ENCODE data around the gene TXN.

- no peak for TF ChIP-seq CTCF (IDR thresholded peaks at IDR 0.05)
- TF ChIP-seq EP300 (IDR thresholded peaks at IDR 0.05): no peak
These were observed 25.9 kb upstream of the TXN start for GRCh38 chr9:110282018-110282738.
